Subcutaneous abdominal adipose tissue (tissue), 5 donors: ENCODE data around the gene TMEM267.
"Not testable (repeated sequence)": the region's sequence is repeated elsewhere in the genome, so short reads cannot be mapped to it uniquely, and the experiment has no call there.

ENCODE experiments used
- H3K27ac ChIP-seq: one replicate; pipeline ENCODE4 v1.7.0; 2013; ENCODE audit warnings: low read depth, mild to moderate bottlenecking, inconsistent platforms, low read length, moderate library complexity
- H3K27me3 ChIP-seq, 5 donors: one replicate each; pipeline ENCODE4 v1.7.0; 2013; ENCODE audit warnings: low read length in 5 of 5, inconsistent platforms in 1 of 5; ENCODE audit not compliant: control insufficient read depth in 5 of 5, insufficient read depth in 4 of 5
- H3K36me3 ChIP-seq, 5 donors: one replicate each; pipeline ENCODE4 v1.7.0; 2013; ENCODE audit warnings: low read length in 5 of 5; ENCODE audit not compliant: control insufficient read depth in 5 of 5, insufficient read depth in 5 of 5
- H3K4me1 ChIP-seq, 5 donors: one replicate each; pipeline ENCODE4 v1.7.0; 2013; ENCODE audit warnings: low read length in 5 of 5, mild to moderate bottlenecking in 3 of 5, moderate library complexity in 1 of 5; ENCODE audit not compliant: control insufficient read depth in 5 of 5, insufficient read depth in 5 of 5
- H3K4me3 ChIP-seq, 5 donors: one replicate each; pipeline ENCODE4 v1.7.0; 2013; ENCODE audit warnings: low read length in 5 of 5, low read depth in 1 of 5
- H3K9ac ChIP-seq, 5 donors: one replicate each; pipeline ENCODE4 v1.7.0; 2013; ENCODE audit warnings: low read length in 5 of 5, mild to moderate bottlenecking in 4 of 5, moderate library complexity in 3 of 5
- H3K9me3 ChIP-seq, 5 donors: one replicate each; pipeline ENCODE4 v1.7.0; 2013; ENCODE audit warnings: low read length in 5 of 5; ENCODE audit not compliant: control insufficient read depth in 5 of 5
- donor health status: healthy.
- donor health status: healthy.
- donor health status: healthy.
- donor health status: healthy.
- donor health status: healthy.

The TMEM267 gene

DNA sequence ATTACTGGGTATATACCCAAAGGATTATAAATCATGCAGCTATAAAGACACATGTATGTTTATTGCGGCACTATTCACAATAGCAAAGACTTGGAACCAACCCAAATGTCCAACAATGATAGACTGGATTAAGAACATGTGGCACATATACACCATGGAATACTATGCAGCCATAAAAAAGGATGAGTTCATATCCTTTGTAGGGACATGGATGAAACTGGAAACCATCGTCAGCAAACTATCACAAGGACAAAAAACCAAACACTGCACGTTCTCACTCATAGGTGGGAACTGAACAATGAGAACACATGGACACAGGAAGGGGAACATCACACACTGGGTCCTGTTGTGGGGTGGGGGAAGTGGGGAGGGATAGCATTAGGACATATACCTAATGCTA, 18.2 kb downstream of the TMEM267 start:
- H3K27me3 ChIP-seq, H3K4me3 ChIP-seq, H3K27ac ChIP-seq, H3K4me1 ChIP-seq, H3K9ac ChIP-seq: not testable (repeated sequence)
- H3K36me3 ChIP-seq: peaks cover 2 to 10% (median 5%) of the 10 kb centered on the region in 5 donors
- peaks cover 2 to 16% (median 13%) of the 10 kb centered on the region in 5 donors for H3K9me3 ChIP-seq

DNA sequence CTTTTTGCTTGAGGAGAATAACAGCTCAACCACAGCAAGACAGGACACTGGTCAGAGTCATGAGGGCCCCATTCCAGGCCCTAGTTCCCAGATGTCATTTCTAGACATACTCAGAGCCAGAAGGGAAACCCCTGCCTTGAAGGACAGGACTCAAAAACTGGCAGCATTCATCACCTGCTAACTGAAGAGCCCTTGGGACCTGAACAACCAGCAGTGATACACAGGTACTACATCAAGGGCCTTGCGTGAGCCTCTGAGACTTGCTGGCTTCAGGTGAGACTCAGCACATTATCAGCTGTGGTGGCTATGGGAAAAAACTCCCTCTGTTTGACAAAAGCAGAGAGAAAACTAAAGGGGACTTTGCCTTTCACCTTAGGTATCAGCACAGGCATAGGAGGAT, 22.6 kb downstream of the TMEM267 start:
- H3K27me3 ChIP-seq: no peaks in the 10 kb centered on the region
- H3K27ac ChIP-seq: no peak overlapping the region
- H3K4me3 ChIP-seq: no peak overlapping the region
- no peaks in the 10 kb centered on the region for H3K4me1 ChIP-seq
- peaks cover 0 to 14% (median 5%) of the 10 kb centered on the region in 5 donors for H3K36me3 ChIP-seq
- no peak overlapping the region for H3K9ac ChIP-seq
- H3K9me3 ChIP-seq: peaks cover 0 to 12% (median 4%) of the 10 kb centered on the region in 5 donors

DNA sequence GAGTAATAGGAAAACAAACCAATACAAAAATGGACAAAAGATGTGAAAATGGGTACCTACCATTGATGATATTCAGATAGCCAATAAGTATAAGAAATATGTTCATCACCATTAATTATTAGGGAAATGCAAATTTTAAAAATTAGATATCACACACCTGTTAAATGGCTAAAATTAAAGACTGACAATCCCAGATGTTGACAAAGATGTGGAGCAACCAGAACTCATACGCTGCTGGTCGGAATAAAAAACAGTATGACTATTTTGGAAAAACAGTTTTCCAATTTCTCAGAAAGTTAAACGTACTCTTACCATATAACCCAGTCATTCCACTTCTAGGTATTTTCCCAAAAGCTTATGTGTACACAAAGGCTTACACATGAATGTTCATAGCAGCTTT, 27.1 kb downstream of the TMEM267 start:
- peaks cover 0 to 12% (median 4%) of the 10 kb centered on the region in 5 donors for H3K9me3 ChIP-seq
- no peaks in the 10 kb centered on the region for H3K27me3 ChIP-seq
- H3K4me1 ChIP-seq: no peaks in the 10 kb centered on the region
- H3K9ac ChIP-seq: no peak overlapping the region
- no peak overlapping the region for H3K4me3 ChIP-seq
- peaks cover 0 to 24% (median 9%) of the 10 kb centered on the region in 5 donors for H3K36me3 ChIP-seq
- H3K27ac ChIP-seq: no peak overlapping the region

- H3K9ac ChIP-seq, H3K4me3 ChIP-seq, H3K27me3 ChIP-seq, H3K27ac ChIP-seq, H3K4me1 ChIP-seq: not testable (repeated sequence)
- Histone ChIP-seq H3K9me3 (peaks cover 0 to 15% (median 4%) of the 10 kb centered on the region in 5 donors), H3K36me3 (peaks cover 4 to 17% (median 8%) of the 10 kb centered on the region in 5 donors)
Observed at GRCh38 chr5:43441575-43441974, 42.1 kb downstream of the TMEM267 start.

GRCh38 chr5:43437062-43437660, 46.5 kb downstream of the TMEM267 start:
- Histone ChIP-seq H3K9ac (no peak overlapping the region), H3K27ac (no peak overlapping the region), H3K36me3 (no peaks in the 10 kb centered on the region), H3K9me3 (peaks cover 0 to 7% (median 2%) of the 10 kb centered on the region in 5 donors), H3K4me1 (peaks cover 0 to 11% (median 7%) of the 10 kb centered on the region in 5 donors), H3K4me3 (no peak overlapping the region), H3K27me3 (no peaks in the 10 kb centered on the region)

- no peak overlapping the region for H3K27ac ChIP-seq
Observed at GRCh38 chr5:43433382-43433781, 50.3 kb downstream of the TMEM267 start.

DNA sequence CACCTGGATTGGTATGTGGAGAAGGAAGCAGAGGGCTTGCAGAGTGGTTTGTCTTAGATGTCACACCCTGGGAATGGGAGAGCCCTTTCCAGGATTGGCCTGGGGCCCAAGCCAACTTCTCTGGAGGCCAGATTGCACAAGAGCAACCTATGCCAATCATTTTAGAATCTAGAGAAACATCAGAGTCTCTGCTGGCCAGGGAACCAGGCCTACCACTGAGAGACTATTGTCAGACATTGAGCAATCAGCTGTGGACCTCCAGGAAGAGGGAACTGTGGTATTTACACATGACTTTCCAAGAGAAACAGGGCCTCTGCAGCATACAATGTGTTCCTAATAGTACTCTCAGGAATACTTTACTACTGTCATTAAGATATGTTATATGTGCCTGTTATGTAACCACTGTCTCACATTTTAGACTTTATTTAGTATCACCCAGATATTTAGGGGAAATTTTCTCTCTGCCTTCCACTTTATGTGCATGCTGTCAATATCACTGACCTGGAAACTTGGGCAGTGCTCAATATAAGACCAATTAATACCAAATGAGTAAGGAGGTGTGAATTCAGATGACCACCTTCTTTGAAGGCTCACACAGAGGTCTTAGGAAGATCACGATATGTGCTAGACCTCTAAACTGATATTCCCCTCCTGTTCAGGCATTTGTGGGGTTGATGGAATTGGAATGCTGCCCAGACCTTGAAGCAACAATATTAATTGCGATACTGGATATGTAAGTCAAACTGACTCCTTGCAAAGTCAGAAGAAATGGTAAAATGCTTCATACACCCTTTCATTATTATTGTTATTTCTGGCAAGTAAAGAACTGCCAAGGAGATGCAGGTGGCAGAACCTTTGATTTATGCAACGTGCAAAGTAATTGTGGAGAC, 50.9 kb downstream of the TMEM267 start:
- H3K4me1 ChIP-seq: peaks cover 0 to 11% (median 7%) of the 10 kb centered on the region in 5 donors
- no peak overlapping the region for H3K4me3 ChIP-seq
- no peak overlapping the region for H3K9ac ChIP-seq
- H3K9me3 ChIP-seq: peaks cover 0 to 4% (median 0%) of the 10 kb centered on the region in 5 donors
- no peak overlapping the region for H3K27ac ChIP-seq
- H3K27me3 ChIP-seq: no peaks in the 10 kb centered on the region
- H3K36me3 ChIP-seq: no peaks in the 10 kb centered on the region

More at GRCh38 chr5:43433382-43433781, 50.3 kb downstream of the TMEM267 start:
- peaks cover 0 to 11% (median 7%) of the 10 kb centered on the region in 5 donors for H3K4me1 ChIP-seq
- no peaks in the 10 kb centered on the region for H3K36me3 ChIP-seq
- H3K4me3 ChIP-seq: no peak overlapping the region
- H3K9ac ChIP-seq: no peak overlapping the region
- no peaks in the 10 kb centered on the region for H3K27me3 ChIP-seq
- H3K9me3 ChIP-seq: peaks cover 0 to 7% (median 0%) of the 10 kb centered on the region in 5 donors

- no peak overlapping the region for H3K9ac ChIP-seq
- H3K27me3 ChIP-seq: no peaks in the 10 kb centered on the region
- H3K4me1 ChIP-seq: peaks cover 0 to 11% (median 7%) of the 10 kb centered on the region in 5 donors
- no peak overlapping the region for H3K4me3 ChIP-seq
- H3K36me3 ChIP-seq: no peaks in the 10 kb centered on the region
- no peaks in the 10 kb centered on the region for H3K9me3 ChIP-seq
- no peak overlapping the region for H3K27ac ChIP-seq
Observed at GRCh38 chr5:43429706-43430105, 54.0 kb downstream of the TMEM267 start.

GRCh38 chr5:43429016-43429415, 54.6 kb downstream of the TMEM267 start:
- Histone ChIP-seq H3K4me1 (peaks cover 0 to 11% (median 7%) of the 10 kb centered on the region in 5 donors), H3K36me3 (no peaks in the 10 kb centered on the region), H3K27me3 (no peaks in the 10 kb centered on the region), H3K27ac (no peak overlapping the region), H3K4me3 (no peak overlapping the region), H3K9me3 (no peaks in the 10 kb centered on the region), H3K9ac (no peak overlapping the region)

- H3K9me3 ChIP-seq: no peaks in the 10 kb centered on the region
- no peak overlapping the region for H3K4me3 ChIP-seq
- no peaks in the 10 kb centered on the region for H3K36me3 ChIP-seq
- H3K27ac ChIP-seq: no peak overlapping the region
- no peak overlapping the region for H3K9ac ChIP-seq
- no peaks in the 10 kb centered on the region for H3K27me3 ChIP-seq
- H3K4me1 ChIP-seq: peaks cover 0 to under 1% (median 0%) of the 10 kb centered on the region in 5 donors
Observed at GRCh38 chr5:43427306-43427705, 56.4 kb downstream of the TMEM267 start.
